Fibroblast of mammary gland (primary cell): ENCODE data around the gene KLHL18.
"Not testable (repeated sequence)": the region's sequence is repeated elsewhere in the genome, so short reads cannot be mapped to it uniquely, and the experiment has no call there.

Experiments
- DNase-seq: peaks from one replicate; pipeline ENCODE4 v3.0.0-alpha.2; 2010; ENCODE audit warnings: low read depth
- H3K4me3 ChIP-seq: 2 replicates; pipeline ENCODE4 v1.5.1; 2011; ENCODE audit warnings: low read depth, mild to moderate bottlenecking, low read length, moderate library complexity; ENCODE audit not compliant: control insufficient read depth
- CTCF ChIP-seq: conservative IDR thresholded peaks from 2 replicates; pipeline ENCODE4 v1.5.1; 2011; ENCODE audit warnings: low read depth, low read length, inconsistent platforms; ENCODE audit not compliant: control insufficient read depth, insufficient read depth

KLHL18 gene

GRCh38 chr3:47355010-47355409, 72.3 kb downstream of the KLHL18 start:
- TF ChIP-seq CTCF = no peak
- DNase-seq = no peak
- no peak overlapping the region for H3K4me3 ChIP-seq

GRCh38 chr3:47356201-47356600, 73.5 kb downstream of the KLHL18 start:
- no peak for DNase-seq
- no peak overlapping the region for H3K4me3 ChIP-seq
- TF ChIP-seq CTCF = no peak

GRCh38 chr3:47359323-47359722, 76.6 kb downstream of the KLHL18 start:
- H3K4me3 ChIP-seq = no peak overlapping the region
- TF ChIP-seq CTCF = no peak
- DNase-seq = no peak

- peak; percentile 5 for DNase-seq
- not testable (repeated sequence) for H3K4me3 ChIP-seq
These were observed 77.4 kb downstream of the KLHL18 start for GRCh38 chr3:47360110-47360517.

GRCh38 chr3:47362701-47363100, 80.0 kb downstream of the KLHL18 start:
- TF ChIP-seq CTCF = no peak
- no peak for DNase-seq
- no peak overlapping the region for H3K4me3 ChIP-seq

GRCh38 chr3:47365213-47366153, 82.7 kb downstream of the KLHL18 start:
- DNase-seq = peak; percentile 85
- TF ChIP-seq CTCF = no peak
- no peak overlapping the region for H3K4me3 ChIP-seq

- no peak for TF ChIP-seq CTCF
- H3K4me3 ChIP-seq = no peak overlapping the region
- DNase-seq = no peak
These were observed 84.1 kb downstream of the KLHL18 start for GRCh38 chr3:47366833-47367232.
